Measurements from ENCODE around the gene NSMCE3.

The NSMCE3 gene

DNA sequence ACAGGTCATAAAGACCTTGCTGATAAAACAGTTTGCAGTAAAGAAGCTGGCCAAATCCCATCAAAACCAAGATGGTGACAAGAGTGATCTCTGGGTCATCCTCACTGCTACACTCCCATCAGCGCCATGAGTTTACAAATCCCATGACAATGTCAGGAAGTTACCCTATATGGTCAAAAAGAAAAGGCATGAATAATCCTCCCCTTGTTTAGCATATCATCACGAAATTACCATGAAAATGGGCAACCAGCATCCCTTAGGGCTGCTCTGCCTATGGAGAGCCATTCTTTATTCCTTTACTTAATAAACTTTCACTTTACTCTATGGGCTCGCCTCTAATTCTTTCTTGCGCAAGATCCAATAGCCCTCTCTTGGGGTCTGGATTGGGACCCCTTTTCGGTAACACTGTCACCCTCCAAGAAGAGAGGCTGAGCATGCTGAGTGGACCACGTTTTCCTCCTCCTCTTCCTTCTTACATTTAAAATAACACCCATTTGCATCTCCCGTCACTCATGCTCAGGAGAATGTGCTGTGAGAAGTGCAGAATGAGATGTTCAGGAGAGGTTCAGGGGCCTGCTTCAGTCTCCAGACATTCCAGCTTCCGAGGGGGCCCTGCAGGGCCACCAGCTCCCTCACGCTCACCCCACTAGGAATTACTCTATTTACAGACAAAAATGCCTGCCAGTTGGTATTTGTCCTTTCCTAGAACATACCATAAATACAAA lies 47.3 kb downstream of the NSMCE3 start:
- DNase-seq (ENCODE audit: low spot score), result no peak

DNA sequence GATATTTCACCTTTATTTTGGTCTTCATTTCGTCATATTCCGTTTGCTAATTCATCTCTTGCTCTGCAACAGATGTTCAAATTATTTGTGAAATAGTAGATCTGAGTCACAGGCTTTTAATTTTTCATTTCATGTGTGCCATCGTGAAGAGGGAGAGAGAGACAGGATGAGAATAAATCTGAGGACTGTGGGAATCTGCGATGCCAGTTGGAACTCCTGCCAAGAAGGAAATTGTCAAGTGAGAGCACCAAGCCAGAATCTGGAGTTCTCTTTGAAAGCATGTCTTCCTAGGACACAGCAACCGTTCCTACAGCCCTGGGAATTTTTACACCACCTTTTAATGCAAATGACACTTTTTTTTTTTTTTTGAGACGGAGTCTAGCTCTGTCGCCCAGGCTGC lies 48.8 kb downstream of the NSMCE3 start:
- no peak for DNase-seq (ENCODE audit: low spot score)

DNA sequence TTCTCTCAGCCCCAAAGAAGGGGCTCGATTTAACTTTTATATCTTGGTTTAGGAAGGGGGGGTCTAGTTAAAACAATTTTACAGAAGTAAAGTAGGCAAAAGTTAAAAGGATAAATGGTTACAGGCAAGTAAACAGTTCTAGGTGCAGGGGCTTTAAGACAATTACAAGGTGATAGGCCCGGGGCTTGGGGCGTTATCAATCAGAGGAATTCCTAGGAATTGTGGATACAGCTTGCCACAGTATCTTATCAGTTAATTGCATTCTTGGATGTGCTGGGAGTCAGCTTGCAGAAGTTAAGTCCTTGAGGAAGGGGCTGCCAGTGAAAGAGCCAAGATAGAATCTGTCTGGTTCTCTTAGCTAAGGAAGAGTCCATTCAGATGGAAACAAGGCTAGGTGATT lies 52.7 kb downstream of the NSMCE3 start:
- no peak for DNase-seq (ENCODE audit: low spot score)

Small RNAs within 50 kb of the gene (small RNA-seq; reads per million reads assigned to genes)
- 0 reads per million in 2 experiments for gene RF00201
